Sigmoid colon (tissue), 4 donors: ENCODE data around the gene KCNIP4.

ENCODE experiments used
- EP300 ChIP-seq, 4 donors: sonication (generic); formaldehyde crosslinking; IDR thresholded peaks; one replicate each; pipeline ENCODE4 v1.6.1; 2017; ENCODE audit warnings: antibody characterized with exemption in 4 of 4
- POLR2A ChIP-seq, 2 donors: fragments of 450-650 bp; IDR thresholded peaks; one replicate each; pipeline ENCODE4 v1.6.1; 2016; ENCODE audit warnings: antibody characterized with exemption in 2 of 2, mild to moderate bottlenecking in 2 of 2, moderate library complexity in 2 of 2
- POLR2AphosphoS5 ChIP-seq, 4 donors: sonication (generic); formaldehyde crosslinking; IDR thresholded peaks; one replicate each; pipeline ENCODE4 v1.6.1; 2017; ENCODE audit warnings: antibody characterized with exemption in 4 of 4
- TF ChIP-seq, protein P1 (sequence below), 4 experiments: fragments of 450-650 bp in 3 of 4; fragments of 200-600 bp in 1 of 4; IDR thresholded peaks; one replicate each; pipeline ENCODE4 v1.5.1; 2016 to 2019; ENCODE audit warnings: antibody characterized with exemption in 4 of 4, mild to moderate bottlenecking in 3 of 4, moderate library complexity in 2 of 4

- TF ChIP-seq, protein P1, sequence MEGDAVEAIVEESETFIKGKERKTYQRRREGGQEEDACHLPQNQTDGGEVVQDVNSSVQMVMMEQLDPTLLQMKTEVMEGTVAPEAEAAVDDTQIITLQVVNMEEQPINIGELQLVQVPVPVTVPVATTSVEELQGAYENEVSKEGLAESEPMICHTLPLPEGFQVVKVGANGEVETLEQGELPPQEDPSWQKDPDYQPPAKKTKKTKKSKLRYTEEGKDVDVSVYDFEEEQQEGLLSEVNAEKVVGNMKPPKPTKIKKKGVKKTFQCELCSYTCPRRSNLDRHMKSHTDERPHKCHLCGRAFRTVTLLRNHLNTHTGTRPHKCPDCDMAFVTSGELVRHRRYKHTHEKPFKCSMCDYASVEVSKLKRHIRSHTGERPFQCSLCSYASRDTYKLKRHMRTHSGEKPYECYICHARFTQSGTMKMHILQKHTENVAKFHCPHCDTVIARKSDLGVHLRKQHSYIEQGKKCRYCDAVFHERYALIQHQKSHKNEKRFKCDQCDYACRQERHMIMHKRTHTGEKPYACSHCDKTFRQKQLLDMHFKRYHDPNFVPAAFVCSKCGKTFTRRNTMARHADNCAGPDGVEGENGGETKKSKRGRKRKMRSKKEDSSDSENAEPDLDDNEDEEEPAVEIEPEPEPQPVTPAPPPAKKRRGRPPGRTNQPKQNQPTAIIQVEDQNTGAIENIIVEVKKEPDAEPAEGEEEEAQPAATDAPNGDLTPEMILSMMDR (IDR thresholded peaks at IDR 0.05): no peak
- TF ChIP-seq POLR2A (IDR thresholded peaks at IDR 0.05): no peak
- TF ChIP-seq EP300 (IDR thresholded peaks at IDR 0.05): no peak
- no peak for TF ChIP-seq POLR2AphosphoS5 (IDR thresholded peaks at IDR 0.05)
Observed at GRCh38 chr4:20982544-20982943, 966.0 kb downstream of the KCNIP4 start.
